ENCODE results near the gene GRID2. TPM values are rescaled to one million over a fixed set of nuclear protein-coding genes. Genes with fewer than 3 reads are reported as not detected.

Gene GRID2
- total RNA-seq, 4 donors from 2014 or later, result 0.16 TPM; not detected in 3

DNA sequence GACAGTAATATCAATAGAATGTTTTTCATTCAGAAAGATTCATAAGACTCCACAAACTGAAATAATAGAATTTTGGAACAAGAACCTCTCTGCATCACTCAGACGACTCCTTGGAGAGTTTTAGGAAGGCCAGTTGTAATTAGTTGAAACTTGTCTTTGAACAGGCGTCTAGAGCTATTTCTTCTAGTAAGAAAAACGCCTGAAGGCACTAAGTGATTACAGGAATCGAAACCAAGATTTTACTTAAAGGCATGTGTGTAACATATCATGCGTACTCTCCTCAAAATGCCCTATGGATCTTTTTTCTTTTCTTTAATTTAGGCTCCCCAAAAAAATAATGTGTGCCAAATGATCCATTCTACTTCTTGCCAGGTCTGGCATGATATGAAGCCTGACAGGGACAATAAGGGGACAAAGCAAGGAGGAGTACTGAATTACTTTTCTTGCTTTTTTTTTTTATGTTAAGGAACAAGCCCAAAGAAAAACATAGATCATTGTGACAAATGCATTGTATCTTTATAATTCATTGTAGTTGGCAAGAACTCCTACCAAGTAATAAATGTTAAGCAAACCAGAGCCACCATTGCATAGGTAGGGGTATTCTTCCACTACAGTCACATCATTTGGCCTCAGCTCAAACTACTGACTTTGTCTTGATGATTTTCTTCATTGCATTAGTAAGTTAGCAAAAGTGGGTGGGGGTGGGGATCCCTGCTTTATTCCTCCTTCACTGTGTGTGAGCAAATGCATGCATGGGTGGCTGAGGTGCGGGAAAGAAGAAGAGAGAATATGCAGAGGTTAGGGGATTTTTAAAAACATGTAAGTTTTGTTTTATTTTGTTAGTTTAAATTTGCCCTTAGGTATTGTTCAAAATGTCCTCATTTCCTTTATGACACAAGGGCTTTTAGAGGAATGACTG is 1444.9 kb downstream of the GRID2 start:
- WGBS, 2 donors (ENCODE audit: low coverage in 1 of 2), result 61 to 67% methylated on average over 6 of the region's 6 CpGs
- H3K27ac ChIP-seq, result no peak overlapping the region
- H3K4me3 ChIP-seq, result no peak overlapping the region
- H3K36me3 ChIP-seq, result no peaks in the 10 kb centered on the region
- no peaks in the 10 kb centered on the region for H3K4me1 ChIP-seq
- DNase-seq, result no peak
- intact Hi-C loops (cut with DNase I; ENCODE audit: low total_unique reads) (no loop called here), in situ Hi-C loops (cut with MboI; ENCODE audit: low pct_ligation_motif_present in 1 of 4, low pct_unique_long_range_greater_than_20kb in 1 of 4, low sequenced_read_pairs in 3 of 4) (no loop called here)
- H3K27me3 ChIP-seq, result no peaks in the 10 kb centered on the region
- H3K9me3 ChIP-seq, result no peaks in the 10 kb centered on the region
- TF ChIP-seq POLR2AphosphoS5 (IDR thresholded peaks at IDR 0.05), result no peak
- TF ChIP-seq EP300 (IDR thresholded peaks at IDR 0.05; ENCODE audit: low read depth), result no peak
- TF ChIP-seq POLR2A (IDR thresholded peaks at IDR 0.05), result no peak
- TF ChIP-seq, protein P1, sequence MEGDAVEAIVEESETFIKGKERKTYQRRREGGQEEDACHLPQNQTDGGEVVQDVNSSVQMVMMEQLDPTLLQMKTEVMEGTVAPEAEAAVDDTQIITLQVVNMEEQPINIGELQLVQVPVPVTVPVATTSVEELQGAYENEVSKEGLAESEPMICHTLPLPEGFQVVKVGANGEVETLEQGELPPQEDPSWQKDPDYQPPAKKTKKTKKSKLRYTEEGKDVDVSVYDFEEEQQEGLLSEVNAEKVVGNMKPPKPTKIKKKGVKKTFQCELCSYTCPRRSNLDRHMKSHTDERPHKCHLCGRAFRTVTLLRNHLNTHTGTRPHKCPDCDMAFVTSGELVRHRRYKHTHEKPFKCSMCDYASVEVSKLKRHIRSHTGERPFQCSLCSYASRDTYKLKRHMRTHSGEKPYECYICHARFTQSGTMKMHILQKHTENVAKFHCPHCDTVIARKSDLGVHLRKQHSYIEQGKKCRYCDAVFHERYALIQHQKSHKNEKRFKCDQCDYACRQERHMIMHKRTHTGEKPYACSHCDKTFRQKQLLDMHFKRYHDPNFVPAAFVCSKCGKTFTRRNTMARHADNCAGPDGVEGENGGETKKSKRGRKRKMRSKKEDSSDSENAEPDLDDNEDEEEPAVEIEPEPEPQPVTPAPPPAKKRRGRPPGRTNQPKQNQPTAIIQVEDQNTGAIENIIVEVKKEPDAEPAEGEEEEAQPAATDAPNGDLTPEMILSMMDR (IDR thresholded peaks at IDR 0.05), result no peak

DNA sequence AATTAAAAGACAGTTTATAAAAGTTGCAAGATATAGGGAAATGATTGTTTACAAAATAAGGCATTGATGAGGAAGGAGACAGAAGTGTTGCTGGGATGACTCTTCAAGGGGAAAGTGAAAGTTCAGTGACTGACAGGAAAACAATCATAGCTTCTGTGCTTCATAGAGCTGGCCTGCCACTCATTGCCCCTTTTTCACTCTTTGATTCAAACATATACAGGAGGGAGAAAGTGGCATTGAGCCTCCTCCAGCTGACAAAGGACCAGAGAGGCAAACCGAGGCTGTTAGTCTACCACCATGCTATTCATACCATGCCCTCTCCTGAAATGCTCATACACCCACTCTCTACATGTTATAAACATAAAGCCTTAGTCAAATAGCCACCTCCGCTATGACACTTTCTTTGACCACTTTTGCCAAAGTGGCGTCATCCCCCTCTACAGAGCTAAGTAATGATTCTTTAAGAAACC is 1445.6 kb downstream of the GRID2 start:
- Histone ChIP-seq H3K4me3 (no peak overlapping the region), H3K36me3 (no peaks in the 10 kb centered on the region), H3K9me3 (no peaks in the 10 kb centered on the region), H3K4me1 (no peaks in the 10 kb centered on the region), H3K27ac (no peak overlapping the region), H3K27me3 (no peaks in the 10 kb centered on the region)
- TF ChIP-seq POLR2AphosphoS5 (IDR thresholded peaks at IDR 0.05), result no peak
- no peak for TF ChIP-seq POLR2A (IDR thresholded peaks at IDR 0.05)
- TF ChIP-seq, protein P1 (IDR thresholded peaks at IDR 0.05), result no peak
- no peak for TF ChIP-seq EP300 (IDR thresholded peaks at IDR 0.05; ENCODE audit: low read depth)
- DNase-seq, result no peak
- in situ Hi-C loops (cut with MboI; ENCODE audit: low pct_ligation_motif_present in 1 of 4, low pct_unique_long_range_greater_than_20kb in 1 of 4, low sequenced_read_pairs in 3 of 4) (no loop called here), intact Hi-C loops (cut with DNase I; ENCODE audit: low total_unique reads) (no loop called here)
- WGBS, 2 donors (ENCODE audit: low coverage in 1 of 2), result 79 to 93% methylated on average over 2 to 3 of the region's 3 CpGs

DNA sequence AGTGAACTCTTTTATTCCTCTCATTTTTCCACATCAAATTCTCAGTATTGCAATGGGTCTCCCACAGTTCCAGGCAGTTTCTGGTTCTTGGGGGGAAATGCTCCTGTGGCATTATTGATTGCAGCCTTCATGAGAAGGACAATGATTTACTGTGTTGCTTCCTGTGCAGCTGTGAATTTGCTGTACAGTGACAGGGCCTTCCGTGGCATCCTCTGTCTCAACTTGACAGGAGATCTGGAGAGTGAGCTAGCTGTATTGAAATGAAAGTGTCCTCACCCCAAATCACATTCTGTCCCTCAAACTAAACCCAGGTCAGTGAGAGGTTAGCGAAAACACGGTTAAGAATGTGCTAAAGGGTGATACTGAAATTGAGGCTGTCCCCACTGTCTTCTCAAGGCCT is 1447.6 kb downstream of the GRID2 start:
- no peaks in the 10 kb centered on the region for H3K4me1 ChIP-seq
- DNase-seq, result no peak
- 80 to 93% methylated on average over 2 to 3 of the region's 3 CpGs for WGBS, 2 donors (ENCODE audit: low coverage in 1 of 2)

DNA sequence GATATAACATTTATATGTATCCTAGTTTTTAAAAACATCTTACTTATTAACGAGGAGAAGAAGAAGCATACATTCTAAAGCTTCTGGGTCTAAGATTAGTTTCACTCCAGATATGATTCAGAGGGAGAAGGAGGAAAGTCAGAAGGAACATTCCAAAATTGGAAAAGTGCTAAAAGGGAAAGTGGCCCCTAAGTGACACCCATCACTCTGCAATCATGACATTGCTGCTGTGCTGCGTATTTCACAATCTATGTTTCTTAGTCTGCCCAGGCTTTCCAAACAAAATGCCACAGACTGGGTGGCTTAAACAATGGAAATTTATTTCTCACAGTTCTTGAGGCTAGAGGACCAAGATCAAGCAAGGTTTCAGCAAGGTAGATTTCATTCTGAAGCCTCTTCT is 1452.3 kb downstream of the GRID2 start:
- H3K36me3 ChIP-seq, result no peaks in the 10 kb centered on the region
- no peaks in the 10 kb centered on the region for H3K4me1 ChIP-seq
- 83 to 87% methylated on average over 2 of the region's 2 CpGs for WGBS, 2 donors (ENCODE audit: low coverage in 1 of 2)
- intact Hi-C loops (cut with DNase I; ENCODE audit: low total_unique reads) (no loop called here), in situ Hi-C loops (cut with MboI; ENCODE audit: low pct_ligation_motif_present in 1 of 4, low pct_unique_long_range_greater_than_20kb in 1 of 4, low sequenced_read_pairs in 3 of 4) (no loop called here)
- H3K9me3 ChIP-seq, result no peaks in the 10 kb centered on the region
- no peak overlapping the region for H3K27ac ChIP-seq
- no peaks in the 10 kb centered on the region for H3K27me3 ChIP-seq
- no peak for TF ChIP-seq EP300 (IDR thresholded peaks at IDR 0.05; ENCODE audit: low read depth)
- no peak for TF ChIP-seq POLR2AphosphoS5 (IDR thresholded peaks at IDR 0.05)
- TF ChIP-seq POLR2A (IDR thresholded peaks at IDR 0.05), result no peak
- TF ChIP-seq, protein P1 (IDR thresholded peaks at IDR 0.05), result no peak
- H3K4me3 ChIP-seq, result no peak overlapping the region
- DNase-seq, result no peak

More for the DNA sequence above, 1447.6 kb downstream of the GRID2 start:
- Histone ChIP-seq H3K36me3 (no peaks in the 10 kb centered on the region), H3K4me3 (no peak overlapping the region), H3K27ac (no peak overlapping the region), H3K27me3 (no peaks in the 10 kb centered on the region), H3K9me3 (no peaks in the 10 kb centered on the region)
- no peak for TF ChIP-seq POLR2AphosphoS5 (IDR thresholded peaks at IDR 0.05)
- intact Hi-C loops (cut with DNase I; ENCODE audit: low total_unique reads) (no loop called here), in situ Hi-C loops (cut with MboI; ENCODE audit: low pct_ligation_motif_present in 1 of 4, low pct_unique_long_range_greater_than_20kb in 1 of 4, low sequenced_read_pairs in 3 of 4) (no loop called here)

Data from transverse colon (tissue), 4 donors.